ACHN (cell line): ENCODE measurements around the gene C3orf20.
A peak's percentile ranks its signal among the peaks of the same experiment; 100 is the strongest.

Experiments used
- DNase-seq: peaks from one replicate; pipeline ENCODE4 v3.0.0-alpha.2; 2015
- in situ Hi-C: cut with HindIII; loops from 2 replicates; pipeline ENCODE4 v1.10.0; 2017; ENCODE audit warnings: low sequenced_read_pairs, low pct_ligation_motif_present, low pct_unique_long_range_greater_than_20kb

The C3orf20 gene

DNA sequence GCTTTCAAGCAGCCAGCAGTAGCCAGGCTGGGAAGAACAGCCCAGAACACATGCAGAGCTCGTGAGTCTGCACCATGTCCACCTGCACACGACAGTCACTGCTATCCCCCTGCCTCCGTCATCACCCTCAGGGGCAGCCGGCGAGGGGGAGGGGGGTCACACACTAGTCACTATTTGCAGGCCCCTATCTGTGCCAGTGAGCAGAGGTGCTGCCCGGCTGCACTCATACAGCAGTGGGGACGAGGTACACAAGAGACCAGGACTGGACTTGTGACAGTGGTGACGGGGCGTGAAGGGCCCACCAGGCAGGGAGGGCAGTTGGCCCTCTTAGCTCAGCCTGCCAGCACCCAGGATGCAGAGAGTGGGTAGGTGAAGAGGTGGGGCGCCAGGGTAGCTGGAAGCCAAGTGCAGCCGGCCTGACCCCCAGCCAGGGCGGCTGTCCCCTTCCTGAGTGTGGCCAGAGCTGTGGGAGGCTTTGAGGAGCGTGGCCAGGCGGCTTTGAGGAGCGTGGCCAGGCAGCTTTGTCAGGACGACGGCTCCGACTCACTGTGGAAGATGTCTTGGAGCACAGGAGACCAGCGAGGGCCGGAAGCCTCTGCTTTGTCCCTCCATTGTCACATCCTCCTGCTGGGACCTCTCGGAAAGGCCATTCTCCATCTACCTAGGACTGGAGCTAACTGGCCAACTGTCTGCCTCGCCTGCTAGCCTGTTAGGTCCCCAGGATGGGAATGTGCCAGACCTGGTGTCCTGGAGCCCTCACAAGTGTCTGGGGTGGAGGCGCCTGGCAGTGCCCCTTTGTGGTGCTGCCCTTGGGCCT, 91.7 kb downstream of the C3orf20 start:
- DNase-seq, result no peak
- in situ Hi-C loops, result no loop called here

DNA sequence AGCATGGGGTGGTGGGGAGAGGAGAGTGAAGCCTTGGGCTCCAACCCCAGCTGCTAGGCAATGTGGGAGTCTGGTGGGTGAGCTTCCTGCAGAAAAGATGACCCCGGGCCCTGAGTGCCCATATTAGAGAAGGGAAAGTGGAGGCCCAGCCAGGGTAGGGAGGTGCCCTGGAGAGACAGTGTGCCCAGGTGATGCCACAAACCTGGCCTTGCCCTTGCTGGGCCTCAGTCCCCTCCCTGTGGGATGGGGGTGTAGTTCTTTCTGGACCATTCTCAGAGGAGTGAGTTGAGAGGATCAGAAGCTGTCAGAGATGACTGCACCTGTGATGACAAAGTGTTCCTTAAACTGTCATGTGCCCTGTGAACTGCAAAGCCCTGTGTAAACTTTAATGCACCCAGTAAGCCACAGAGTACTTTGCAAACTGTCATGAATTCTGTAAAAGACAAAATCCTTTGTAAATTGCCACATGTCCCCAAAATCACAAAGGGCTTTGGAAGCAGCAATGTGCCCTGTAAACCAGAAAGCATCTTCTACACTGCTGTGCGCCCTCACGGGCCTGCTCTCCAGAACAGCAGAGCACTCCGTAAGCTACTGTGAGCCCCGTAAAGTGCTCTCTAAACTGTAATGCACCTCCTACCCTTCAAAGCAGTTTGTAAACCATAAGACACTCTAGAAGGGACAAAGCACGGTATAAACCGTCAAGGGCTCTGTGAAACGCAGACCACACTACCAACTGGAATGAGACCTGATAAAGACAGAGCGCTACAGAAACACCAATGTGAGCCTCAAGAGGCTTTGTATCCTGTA, 92.5 kb downstream of the C3orf20 start:
- no peak for DNase-seq
- in situ Hi-C loops, result no loop called here

DNA sequence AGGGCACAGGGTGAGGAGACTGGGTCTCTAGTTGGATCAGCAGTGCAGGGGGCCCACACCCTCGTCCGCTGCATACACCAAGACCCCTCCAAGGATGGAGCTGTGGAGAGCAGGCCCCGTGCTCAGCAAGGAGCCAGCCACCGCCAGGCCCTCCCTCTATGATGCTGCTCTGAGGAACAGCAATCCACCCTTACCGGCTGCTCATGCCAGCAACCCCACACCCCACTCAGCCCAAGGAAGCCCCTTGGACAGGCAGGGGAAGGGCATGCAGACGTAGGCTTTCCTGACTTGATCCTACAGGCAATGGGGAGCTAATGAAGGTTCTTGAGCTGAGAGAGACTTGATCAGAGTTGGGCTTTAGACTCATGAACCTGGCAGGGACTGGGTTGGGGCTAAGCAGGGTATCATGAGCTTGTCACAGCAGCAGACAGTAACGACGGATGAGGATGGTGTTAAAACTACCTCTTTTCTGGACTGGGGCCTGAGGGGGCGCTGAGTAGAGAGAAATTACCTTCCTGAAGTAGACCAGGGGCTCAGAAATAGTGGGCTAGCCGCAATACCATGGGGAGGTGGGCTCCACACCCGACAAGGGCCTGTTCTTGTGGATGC, 93.3 kb downstream of the C3orf20 start:
- in situ Hi-C loops, result no loop called here
- DNase-seq, result no peak

DNA sequence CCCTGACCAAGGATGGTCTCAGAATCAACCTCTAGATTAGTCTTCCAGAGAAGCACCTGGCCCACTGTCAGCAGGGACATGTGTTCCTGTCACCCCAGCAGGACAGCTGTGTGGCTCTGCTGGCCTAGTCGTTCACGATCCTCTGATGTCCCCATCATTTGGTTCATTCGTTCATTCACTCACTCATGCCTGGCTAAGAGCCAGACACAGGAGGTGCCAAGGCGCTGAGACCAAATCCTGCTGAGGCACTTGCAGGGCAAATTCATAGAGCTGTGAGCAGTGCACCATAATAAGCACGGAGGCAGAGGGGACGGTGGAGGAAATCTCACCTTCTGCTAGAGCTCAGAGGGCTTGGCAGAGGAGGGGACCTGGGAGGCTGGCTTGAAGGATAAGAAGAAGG, 93.9 kb downstream of the C3orf20 start:
- in situ Hi-C loops, result no loop called here
- DNase-seq, result no peak

DNA sequence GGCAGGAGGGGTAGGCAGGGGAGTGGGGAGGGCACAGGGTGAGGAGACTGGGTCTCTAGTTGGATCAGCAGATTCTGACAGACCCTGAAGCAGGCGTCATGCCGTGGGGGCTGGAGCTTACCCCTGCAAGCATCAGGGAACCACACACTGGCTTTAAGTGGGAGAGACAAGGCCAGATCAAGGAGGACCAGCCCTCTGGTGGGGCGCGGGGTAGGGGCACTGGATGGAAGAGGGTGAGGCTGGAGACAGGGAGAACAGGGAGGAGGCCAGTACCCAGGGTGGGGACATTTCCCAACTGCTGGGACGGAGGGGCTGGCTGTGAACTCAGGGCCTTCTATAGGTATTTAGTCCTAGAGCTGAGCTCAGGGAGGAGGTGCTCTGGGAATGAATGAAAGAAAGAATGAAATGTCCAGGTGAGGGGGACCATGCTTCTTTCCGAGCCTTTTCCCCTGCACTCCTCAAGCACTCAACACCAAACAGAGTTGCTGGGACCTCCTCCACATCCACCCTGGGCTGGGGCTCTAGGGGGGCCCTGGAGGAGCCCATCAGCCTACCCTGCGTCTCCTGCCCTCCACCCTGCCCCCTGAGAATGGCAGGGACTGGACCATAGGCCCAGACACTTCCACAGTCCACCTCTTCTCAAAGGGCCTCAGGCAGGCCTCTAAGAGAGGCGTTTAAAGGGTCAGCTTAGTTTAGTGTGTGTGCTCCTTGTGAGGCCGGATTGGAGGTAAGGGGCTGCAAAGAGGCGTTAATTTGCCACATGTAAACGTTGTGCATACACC, 94.8 kb downstream of the C3orf20 start:
- in situ Hi-C loops, result no loop called here
- DNase-seq, result no peak

DNA sequence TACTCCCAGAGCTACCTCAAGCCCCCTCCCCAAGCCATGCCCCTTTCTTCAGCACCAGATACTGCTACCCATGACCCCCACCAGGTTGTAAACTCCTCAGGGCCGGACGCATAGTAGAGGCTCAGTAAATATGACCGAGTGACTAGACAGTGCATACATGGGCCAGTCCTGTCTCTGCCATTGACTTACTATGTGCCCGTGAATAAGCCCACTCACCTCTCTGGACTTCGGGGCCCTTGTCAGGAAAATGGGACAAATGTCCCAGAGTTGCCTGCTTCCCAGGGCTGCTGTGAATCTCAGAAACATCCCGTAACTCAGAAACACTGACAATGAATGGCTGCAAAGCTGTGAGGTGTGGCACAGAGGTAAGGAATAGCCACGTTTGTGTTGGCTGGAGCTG, 95.7 kb downstream of the C3orf20 start:
- in situ Hi-C loops, result no loop called here
- DNase-seq, result no peak

DNA sequence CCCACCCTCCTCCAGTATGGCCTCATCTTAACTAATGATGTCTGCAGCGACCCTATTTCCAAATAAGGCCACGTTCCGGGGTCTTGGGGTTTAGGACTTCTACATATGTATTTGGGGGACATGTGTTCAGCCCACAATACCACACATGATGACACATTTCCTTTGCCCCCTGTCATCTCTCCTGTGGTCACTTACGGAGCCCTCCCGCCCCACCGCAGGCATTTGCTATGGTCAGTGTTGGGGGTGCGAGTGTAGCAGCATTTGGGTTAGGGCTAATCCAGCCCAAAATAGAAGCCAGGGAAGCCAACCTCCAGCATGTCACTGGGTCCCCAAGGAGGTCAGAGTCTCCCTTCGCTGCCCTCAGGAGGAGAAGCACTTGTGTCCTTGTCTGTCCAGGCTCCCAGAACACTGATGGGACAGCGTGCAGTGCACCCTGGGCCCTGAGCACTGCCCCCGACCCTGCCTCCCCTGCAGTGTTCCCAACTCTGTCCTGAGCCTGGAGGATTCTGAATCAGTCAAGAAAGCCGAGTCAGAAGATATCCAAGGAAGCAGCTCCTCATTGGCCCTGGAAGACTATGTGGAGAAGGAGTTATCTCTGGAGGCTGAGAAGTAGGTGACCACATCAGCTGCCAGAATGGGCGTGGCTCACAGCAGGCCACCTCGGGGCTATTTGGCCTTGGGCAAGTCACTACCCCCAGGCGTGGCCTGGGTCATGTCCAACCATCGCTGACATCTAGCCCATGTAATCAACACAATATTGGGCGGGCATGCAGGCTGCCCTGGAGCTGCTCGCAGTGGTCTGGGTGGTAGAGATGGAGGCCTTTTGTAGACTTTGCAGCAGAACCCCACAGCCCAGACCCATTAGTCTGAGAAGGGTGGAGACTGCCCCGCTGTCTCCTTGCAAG, 96.9 kb downstream of the C3orf20 start:
- no peak for DNase-seq
- in situ Hi-C loops, result no loop called here

DNA sequence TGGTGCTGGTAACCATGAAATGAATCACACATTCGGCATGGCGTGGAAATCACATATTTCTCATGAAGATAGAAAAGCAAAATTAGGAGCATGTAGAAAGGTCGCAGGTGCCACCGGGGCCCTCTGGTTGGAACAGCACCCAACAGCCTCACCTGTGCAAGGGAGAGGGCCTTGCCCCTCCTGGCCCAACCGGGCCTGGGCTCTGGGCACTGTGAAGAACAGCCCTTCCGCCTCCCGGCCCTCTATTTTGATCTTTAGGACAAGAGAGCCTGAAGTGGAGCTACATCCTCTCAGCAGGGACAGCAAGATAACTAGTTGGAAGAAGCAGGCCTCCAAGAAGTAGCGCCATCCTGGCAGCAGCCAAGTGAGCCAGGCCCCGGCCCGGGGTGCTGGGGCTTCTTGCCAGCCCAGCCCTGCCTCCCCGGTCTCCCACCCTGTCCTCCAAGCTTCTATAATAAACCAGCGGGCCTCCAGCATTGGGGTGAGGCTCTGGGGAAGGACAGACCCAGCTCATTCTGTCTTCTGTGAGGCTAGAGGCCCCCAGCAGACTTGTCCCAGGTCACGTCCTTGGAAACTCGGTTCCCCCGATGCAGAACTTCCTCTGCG, 97.7 kb downstream of the C3orf20 start:
- in situ Hi-C loops, result no loop called here
- no peak for DNase-seq

DNA sequence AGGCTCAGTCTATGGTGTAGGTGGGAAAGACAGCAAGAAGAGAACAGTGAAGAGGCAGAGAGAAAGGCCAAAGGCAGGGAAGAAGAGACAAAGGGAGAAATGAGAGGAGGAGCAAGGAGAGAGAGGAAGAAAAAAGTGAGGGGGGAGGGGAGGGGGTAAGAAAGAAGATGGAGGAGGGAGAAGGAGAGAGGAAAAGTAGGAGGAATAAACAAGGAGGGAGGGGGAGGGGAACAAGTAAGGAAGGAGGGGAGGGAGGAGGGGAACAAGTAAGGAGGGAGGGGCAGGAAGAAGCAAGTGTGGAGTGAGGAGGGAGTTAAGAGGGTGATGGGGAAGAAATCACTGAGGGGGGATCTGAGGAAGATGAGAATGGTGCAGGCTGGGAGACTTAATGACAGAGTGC, 98.3 kb downstream of the C3orf20 start:
- no peak for DNase-seq
- in situ Hi-C loops, result no loop called here

DNA sequence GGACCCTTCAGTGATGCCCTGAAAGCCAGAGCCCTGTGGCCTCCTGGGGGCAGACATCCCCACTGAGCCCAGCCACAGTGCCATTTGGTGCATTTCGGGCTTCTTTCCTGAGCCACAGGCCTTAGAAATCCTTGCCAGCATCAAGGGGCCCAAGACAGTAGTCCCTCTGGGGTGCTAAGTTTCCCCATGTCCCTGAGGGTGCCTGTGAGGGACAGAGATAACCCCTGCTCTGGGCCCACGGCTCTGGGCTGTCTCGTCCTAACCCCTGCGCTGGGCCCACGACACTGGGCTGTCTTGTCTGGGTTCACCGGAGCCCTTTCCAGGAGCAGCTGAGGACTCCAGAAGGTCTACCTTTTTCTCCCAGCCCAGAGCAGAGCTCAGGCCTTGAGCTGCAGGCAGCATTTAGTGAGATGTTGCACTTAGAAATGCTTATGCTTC, 98.8 kb downstream of the C3orf20 start:
- no peak for DNase-seq
- in situ Hi-C loops, result no loop called here

DNA sequence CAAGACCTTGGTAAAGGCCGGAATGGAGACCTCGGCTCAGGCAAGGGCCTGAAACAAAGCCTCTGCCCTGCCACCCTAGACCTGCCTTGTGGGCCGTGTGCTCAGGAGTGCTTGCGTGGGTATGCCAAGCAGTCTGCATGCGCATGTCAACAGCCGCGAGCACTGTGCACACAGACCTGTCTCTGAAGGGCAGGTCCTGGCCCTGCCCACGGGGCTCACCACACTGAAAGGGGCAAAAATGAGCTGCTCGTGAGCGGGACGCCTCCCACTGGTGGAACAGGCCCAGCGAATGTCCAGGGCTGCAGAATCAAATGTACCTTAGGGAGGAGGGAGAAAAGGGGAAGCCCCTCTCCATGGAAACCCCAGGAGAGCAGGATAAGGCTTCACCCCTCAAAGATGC, 99.5 kb downstream of the C3orf20 start:
- DNase-seq, result no peak
- in situ Hi-C loops, result no loop called here

DNA sequence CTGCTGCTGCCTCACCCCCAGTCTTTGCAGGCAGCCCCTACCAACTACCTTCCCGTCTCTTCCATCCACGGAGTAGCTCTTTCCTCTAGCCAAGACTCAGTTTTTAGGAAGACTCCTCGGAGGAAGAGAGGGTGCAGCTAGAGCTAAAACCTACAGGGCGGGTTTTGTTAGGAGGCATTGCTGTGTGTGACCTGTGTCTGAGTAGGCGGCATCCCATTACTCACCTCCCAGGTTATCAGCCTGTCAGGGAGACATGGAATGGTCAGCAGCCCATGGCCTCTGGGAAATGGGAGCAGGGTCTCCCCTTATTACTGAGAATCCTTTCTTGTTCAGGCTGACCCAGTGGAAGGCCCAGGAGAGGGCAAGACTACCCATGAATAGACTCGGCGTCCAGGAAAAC, 100.1 kb downstream of the C3orf20 start:
- in situ Hi-C loops, result no loop called here
- no peak for DNase-seq

DNA sequence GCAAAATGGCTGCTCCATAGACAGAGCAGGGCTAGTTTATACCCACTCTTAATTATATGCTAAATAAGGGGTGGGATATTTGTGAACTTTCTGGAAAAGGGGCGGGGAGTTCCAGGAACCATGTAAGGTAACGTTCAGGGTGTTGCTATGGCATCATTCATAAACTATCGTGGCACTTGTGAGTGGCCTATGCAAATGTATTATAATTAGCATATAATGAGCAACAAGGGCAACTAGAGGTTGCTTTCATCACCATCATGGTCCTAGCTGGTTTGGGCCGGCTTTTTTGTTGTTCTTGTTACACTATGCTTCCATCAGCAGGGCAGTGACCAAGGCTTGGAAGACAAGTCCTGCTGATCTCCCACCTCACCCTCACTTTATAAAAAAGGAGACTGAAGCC, 100.6 kb downstream of the C3orf20 start:
- in situ Hi-C loops, result no loop called here
- no peak for DNase-seq

DNA sequence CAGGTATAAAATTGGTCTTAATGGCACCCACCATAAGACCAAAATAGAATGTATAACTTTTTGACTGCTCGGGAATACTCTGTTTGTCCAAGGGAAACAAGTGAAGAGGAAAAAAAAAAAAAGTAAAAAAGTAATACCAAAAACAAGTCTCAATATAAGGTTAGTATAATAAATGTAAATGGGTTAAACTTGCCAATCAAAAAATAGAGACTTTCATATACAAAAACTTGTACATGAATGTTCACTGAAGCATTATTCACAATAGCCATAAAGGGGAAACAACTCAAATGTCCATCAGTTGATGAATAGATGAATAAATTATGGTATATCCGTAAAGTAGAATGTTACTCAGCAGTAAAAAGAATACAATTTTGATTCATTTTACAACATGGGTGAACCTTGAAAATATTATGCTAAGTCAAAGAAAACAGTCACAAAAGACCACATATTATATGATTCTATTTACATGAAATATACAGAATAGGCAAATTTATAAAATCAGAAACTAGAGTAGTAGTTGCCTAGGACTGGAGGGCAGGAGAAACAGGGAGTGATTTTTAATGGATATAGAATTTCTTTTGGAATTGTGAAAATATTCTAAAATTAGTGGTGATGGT, 104.2 kb downstream of the C3orf20 start:
- in situ Hi-C loops, result no loop called here

DNA sequence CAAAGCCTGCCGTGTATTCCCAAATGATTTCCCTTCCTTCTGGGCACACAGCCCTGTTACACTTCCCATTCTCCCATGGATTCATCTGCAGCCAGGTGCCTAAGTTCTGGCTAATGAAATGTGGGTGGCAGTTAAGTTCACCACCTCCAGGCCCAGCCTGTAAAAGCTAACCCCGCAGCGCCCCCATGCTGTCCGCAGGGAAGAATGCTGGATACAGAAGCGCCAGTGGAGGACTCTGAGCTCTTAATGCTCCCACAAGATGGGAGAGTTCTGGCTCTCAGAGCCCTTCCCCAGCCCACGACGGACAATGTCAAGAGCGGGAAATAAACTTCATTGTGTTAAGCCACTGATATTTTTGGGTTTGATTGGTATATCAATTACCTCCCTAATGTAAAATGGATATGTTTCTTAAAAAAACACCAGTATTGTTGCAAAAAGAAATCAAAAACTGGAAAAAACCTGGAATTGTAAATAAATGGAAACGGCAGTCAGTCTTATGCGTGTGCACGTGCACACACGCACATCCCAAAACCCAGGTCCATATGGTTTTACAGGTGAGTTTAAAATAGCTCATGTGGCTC, 106.1 kb downstream of the C3orf20 start:
- DNase-seq, result peak; percentile 55
- in situ Hi-C loops, result no loop called here

More for the DNA sequence above, 104.2 kb downstream of the C3orf20 start:
- no peak for DNase-seq

DNA sequence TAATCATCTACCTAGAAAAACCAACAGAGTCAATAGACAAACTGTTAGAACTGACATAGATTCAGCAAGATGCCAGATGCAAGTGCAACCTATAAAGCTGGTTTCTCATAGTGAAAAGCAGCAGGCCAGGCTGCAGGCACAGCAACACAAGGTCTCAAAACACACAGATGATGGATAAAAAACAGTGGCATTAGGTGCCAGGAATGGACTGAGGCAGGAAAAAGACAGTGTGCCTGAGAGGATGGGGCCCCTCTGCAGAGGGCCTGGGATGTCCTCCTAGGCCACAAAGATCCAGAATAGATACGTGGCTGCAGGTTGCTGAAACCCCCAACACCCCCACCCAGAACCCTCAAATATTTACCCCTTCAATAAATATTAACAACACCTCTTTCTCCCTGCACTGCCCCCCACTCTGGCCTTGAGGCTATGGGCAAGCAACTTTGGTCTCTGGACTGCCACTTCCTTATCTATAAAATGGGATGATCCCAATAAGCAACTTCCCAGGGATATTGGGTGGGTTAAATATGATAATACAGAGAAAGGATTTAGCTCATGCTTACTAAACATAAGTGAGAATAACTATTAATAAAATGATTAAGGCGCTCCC, 108.6 kb downstream of the C3orf20 start:
- in situ Hi-C loops, result no loop called here
- no peak for DNase-seq
